ENCODE results near the gene SEMA6B.

DNA sequence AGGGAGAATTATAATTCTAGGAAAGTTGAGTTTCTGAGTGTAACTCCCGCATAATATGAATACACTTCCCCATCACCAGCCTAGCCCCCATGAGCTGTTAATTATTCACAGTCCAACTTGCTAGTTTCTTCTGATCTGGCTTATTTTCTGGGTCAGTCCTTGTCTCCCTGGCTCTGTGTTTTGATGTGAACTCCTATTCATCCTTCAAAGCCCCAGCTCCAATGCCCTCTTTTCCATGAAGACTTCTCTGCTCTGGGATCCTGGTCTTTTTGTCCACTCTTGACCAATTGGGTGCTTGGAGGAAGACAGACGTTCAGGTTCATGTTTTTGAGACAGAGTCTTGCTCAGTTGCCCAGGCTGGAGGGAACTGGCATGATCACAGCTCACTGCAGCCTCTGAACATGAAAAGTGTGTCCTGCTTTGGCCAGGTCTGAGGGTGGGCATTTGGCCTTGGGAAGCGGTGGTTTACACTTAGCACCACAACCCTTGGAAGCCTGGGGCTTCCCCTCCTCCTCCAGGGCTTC lies 20.3 kb downstream of the SEMA6B start:
- TF ChIP-seq, protein P1, sequence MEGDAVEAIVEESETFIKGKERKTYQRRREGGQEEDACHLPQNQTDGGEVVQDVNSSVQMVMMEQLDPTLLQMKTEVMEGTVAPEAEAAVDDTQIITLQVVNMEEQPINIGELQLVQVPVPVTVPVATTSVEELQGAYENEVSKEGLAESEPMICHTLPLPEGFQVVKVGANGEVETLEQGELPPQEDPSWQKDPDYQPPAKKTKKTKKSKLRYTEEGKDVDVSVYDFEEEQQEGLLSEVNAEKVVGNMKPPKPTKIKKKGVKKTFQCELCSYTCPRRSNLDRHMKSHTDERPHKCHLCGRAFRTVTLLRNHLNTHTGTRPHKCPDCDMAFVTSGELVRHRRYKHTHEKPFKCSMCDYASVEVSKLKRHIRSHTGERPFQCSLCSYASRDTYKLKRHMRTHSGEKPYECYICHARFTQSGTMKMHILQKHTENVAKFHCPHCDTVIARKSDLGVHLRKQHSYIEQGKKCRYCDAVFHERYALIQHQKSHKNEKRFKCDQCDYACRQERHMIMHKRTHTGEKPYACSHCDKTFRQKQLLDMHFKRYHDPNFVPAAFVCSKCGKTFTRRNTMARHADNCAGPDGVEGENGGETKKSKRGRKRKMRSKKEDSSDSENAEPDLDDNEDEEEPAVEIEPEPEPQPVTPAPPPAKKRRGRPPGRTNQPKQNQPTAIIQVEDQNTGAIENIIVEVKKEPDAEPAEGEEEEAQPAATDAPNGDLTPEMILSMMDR (IDR thresholded peaks at IDR 0.05) = no peak
- no peak for TF ChIP-seq EZH2 (IDR thresholded peaks at IDR 0.05; ENCODE audit: borderline replicate concordance, insufficient read depth, low read depth, low read length, poor library complexity, severe bottlenecking)

Data from B cell (primary cell).